GM12873 (cell line): Measurements from ENCODE around the gene UGGT1.

Experiments used
- CTCF ChIP-seq: IDR thresholded peaks from 2 replicates; pipeline ENCODE4 v1.5.1; 2012; ENCODE audit warnings: low read depth, mild to moderate bottlenecking, moderate library complexity, low read length, control low read depth; ENCODE audit not compliant: insufficient read depth; ENCODE audit errors: missing control alignments

Gene UGGT1

GRCh38 chr2:128090945-128091725 is at the start of gene UGGT1:
Gene UGGT1, plus strand, starts transcription at chr2:128091200. Its CDS starts 158 bp downstream, at chr2:128091358.
- TF ChIP-seq CTCF, result no peak

- TF ChIP-seq CTCF, result no peak
These were observed 49.4 kb upstream of the UGGT1 start for GRCh38 chr2:128041561-128041960.

- no peak for TF ChIP-seq CTCF
These were observed 48.0 kb upstream of the UGGT1 start for GRCh38 chr2:128043041-128043440.

- no peak for TF ChIP-seq CTCF
These were observed 37.7 kb upstream of the UGGT1 start for GRCh38 chr2:128053331-128053730.

GRCh38 chr2:128054104-128054885 is 36.7 kb upstream of the UGGT1 start:
- TF ChIP-seq CTCF, result no peak

GRCh38 chr2:128057334-128057733 is 33.7 kb upstream of the UGGT1 start:
- no peak for TF ChIP-seq CTCF

- no peak for TF ChIP-seq CTCF
These were observed 32.9 kb upstream of the UGGT1 start for GRCh38 chr2:128058114-128058513.
